Measurements from ENCODE around the gene MRAS. TPM values are rescaled to one million over a fixed set of nuclear protein-coding genes. Genes with fewer than 3 reads are reported as not detected.

The MRAS gene
- polyA plus RNA-seq, 1 donor from 2014 or later, result 52.8 TPM

DNA sequence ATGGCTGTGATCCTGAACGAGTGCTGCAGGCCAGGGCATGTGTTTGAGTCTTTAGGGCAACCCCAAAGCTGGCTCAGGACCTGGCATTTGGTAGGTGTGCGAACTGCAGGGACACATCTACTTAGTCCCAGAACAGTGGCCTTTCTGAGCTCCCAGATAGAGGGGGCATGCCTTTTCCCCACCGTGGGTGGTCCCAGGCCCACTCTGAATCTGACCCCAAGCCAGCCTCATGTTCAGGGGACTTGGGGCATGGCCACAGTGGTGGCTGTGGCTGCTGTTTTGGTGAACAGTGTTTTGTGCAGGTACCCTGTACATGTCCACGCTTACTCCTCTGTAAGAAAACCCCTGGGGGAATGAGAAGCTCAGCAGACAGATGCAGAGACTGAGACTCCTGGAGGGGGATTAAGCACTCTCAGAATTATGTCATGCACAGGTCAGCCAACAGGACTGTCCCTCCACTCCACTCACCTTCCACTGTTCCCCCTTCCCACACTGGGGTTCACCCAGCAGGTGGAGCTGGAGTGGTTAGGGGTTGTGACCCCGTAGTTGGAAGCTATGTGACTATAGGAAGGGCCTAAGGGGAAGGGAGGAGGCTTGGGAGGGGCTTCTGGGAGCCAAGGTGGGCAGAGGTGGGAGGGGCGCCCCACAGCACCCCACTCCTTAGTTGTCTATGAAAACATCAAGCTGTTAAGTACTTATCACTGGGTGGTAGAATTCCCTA is 102.5 kb downstream of the MRAS start:
- TF ChIP-seq, protein P1, sequence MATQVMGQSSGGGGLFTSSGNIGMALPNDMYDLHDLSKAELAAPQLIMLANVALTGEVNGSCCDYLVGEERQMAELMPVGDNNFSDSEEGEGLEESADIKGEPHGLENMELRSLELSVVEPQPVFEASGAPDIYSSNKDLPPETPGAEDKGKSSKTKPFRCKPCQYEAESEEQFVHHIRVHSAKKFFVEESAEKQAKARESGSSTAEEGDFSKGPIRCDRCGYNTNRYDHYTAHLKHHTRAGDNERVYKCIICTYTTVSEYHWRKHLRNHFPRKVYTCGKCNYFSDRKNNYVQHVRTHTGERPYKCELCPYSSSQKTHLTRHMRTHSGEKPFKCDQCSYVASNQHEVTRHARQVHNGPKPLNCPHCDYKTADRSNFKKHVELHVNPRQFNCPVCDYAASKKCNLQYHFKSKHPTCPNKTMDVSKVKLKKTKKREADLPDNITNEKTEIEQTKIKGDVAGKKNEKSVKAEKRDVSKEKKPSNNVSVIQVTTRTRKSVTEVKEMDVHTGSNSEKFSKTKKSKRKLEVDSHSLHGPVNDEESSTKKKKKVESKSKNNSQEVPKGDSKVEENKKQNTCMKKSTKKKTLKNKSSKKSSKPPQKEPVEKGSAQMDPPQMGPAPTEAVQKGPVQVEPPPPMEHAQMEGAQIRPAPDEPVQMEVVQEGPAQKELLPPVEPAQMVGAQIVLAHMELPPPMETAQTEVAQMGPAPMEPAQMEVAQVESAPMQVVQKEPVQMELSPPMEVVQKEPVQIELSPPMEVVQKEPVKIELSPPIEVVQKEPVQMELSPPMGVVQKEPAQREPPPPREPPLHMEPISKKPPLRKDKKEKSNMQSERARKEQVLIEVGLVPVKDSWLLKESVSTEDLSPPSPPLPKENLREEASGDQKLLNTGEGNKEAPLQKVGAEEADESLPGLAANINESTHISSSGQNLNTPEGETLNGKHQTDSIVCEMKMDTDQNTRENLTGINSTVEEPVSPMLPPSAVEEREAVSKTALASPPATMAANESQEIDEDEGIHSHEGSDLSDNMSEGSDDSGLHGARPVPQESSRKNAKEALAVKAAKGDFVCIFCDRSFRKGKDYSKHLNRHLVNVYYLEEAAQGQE (IDR thresholded peaks at IDR 0.05; ENCODE audit: borderline replicate concordance), result no peak
- TF ChIP-seq SMC3 (conservative IDR thresholded peaks at IDR 0.05; ENCODE audit: poor library complexity) (no peak), EZH2 (IDR thresholded peaks at IDR 0.05; ENCODE audit: borderline replicate concordance, insufficient read depth, low read length, poor library complexity, severe bottlenecking) (no peak), EP300 (conservative IDR thresholded peaks at IDR 0.05; ENCODE audit: poor library complexity, severe bottlenecking) (no peak), RAD21 (conservative IDR thresholded peaks at IDR 0.05) (no peak), POLR2AphosphoS5 (IDR thresholded peaks at IDR 0.05) (no peak), TAF1 (IDR thresholded peaks at IDR 0.05; ENCODE audit: low read depth) (no peak), MXI1 (conservative IDR thresholded peaks at IDR 0.05; ENCODE audit: poor library complexity, severe bottlenecking) (no peak)
- TF ChIP-seq, protein P2, sequence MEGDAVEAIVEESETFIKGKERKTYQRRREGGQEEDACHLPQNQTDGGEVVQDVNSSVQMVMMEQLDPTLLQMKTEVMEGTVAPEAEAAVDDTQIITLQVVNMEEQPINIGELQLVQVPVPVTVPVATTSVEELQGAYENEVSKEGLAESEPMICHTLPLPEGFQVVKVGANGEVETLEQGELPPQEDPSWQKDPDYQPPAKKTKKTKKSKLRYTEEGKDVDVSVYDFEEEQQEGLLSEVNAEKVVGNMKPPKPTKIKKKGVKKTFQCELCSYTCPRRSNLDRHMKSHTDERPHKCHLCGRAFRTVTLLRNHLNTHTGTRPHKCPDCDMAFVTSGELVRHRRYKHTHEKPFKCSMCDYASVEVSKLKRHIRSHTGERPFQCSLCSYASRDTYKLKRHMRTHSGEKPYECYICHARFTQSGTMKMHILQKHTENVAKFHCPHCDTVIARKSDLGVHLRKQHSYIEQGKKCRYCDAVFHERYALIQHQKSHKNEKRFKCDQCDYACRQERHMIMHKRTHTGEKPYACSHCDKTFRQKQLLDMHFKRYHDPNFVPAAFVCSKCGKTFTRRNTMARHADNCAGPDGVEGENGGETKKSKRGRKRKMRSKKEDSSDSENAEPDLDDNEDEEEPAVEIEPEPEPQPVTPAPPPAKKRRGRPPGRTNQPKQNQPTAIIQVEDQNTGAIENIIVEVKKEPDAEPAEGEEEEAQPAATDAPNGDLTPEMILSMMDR (IDR thresholded peaks at IDR 0.05; ENCODE audit: poor library complexity, severe bottlenecking), result no peak
- H4K20me1 ChIP-seq (ENCODE audit: insufficient read depth), result no peaks in the 10 kb centered on the region
- H3K27ac ChIP-seq (ENCODE audit: low read length), result no peak overlapping the region
- H3K36me3 ChIP-seq (ENCODE audit: insufficient read depth, low read length), result no peaks in the 10 kb centered on the region
- H3K9me2 ChIP-seq (ENCODE audit: insufficient read depth, low read length), result no peaks in the 10 kb centered on the region
- H3K4me2 ChIP-seq (ENCODE audit: low read length), result no peak overlapping the region
- no peak overlapping the region for H2AFZ ChIP-seq (ENCODE audit: low read depth, low read length)
- H3K9me3 ChIP-seq (ENCODE audit: low read length), result no peaks in the 10 kb centered on the region
- H3K27me3 ChIP-seq (ENCODE audit: insufficient read depth, low read depth, low read length), result no peaks in the 10 kb centered on the region
- no peak overlapping the region for H3K9ac ChIP-seq (ENCODE audit: low read length)
- H3F3A ChIP-seq (ENCODE audit: insufficient read depth, low read length, poor library complexity, severe bottlenecking), result no peaks in the 10 kb centered on the region
- no peak overlapping the region for H3K4me3 ChIP-seq (ENCODE audit: low read length)
- H3K79me2 ChIP-seq (replicated peaks; ENCODE audit: insufficient read depth, low read length), result no peaks in the 10 kb centered on the region

DNA sequence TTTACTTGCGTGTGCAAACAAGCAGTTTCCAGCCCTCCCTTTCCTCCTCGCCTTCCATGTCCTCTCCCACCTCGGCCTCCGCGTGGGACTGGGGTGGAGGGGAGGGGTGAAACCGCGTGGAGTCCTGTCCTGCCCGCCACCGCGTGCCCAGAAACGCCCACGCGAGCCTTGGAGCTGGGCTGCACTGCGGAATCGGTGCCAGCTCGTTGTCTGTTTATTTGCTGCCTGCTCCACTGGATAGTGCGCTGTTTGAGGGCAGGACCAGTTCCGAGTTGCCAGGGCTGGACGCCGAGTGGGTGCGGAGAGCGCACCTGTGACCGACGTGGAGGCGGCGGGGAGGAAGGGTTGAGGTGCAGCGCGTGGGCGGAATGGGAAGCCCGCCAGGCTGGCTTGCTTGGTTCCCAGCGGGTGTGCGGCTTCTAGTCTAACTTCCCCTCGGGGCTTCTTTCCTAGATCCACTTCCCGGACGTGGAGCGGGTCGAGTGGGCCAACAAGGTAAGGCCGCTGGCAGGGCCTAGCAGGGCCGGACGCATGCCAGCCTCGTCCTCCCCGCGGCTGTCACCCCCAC is 103.3 kb downstream of the MRAS start:
- TF ChIP-seq, protein P2 (IDR thresholded peaks at IDR 0.05; ENCODE audit: poor library complexity, severe bottlenecking), result no peak
- TF ChIP-seq MXI1 (conservative IDR thresholded peaks at IDR 0.05; ENCODE audit: poor library complexity, severe bottlenecking) (no peak), POLR2AphosphoS5 (IDR thresholded peaks at IDR 0.05) (no peak), EZH2 (IDR thresholded peaks at IDR 0.05; ENCODE audit: borderline replicate concordance, insufficient read depth, low read length, poor library complexity, severe bottlenecking) (no peak), SMC3 (conservative IDR thresholded peaks at IDR 0.05; ENCODE audit: poor library complexity) (no peak), RAD21 (conservative IDR thresholded peaks at IDR 0.05) (no peak), TAF1 (IDR thresholded peaks at IDR 0.05; ENCODE audit: low read depth) (no peak), EP300 (conservative IDR thresholded peaks at IDR 0.05; ENCODE audit: poor library complexity, severe bottlenecking) (no peak)
- TF ChIP-seq, protein P1 (IDR thresholded peaks at IDR 0.05; ENCODE audit: borderline replicate concordance), result no peak
- Histone ChIP-seq H3K79me2 (replicated peaks; ENCODE audit: insufficient read depth, low read length) (no peaks in the 10 kb centered on the region), H4K20me1 (ENCODE audit: insufficient read depth) (no peaks in the 10 kb centered on the region), H3K9ac (ENCODE audit: low read length) (no peak overlapping the region), H3K9me2 (ENCODE audit: insufficient read depth, low read length) (no peaks in the 10 kb centered on the region), H3K27me3 (ENCODE audit: insufficient read depth, low read depth, low read length) (no peaks in the 10 kb centered on the region), H3K36me3 (ENCODE audit: insufficient read depth, low read length) (no peaks in the 10 kb centered on the region), H3K4me3 (ENCODE audit: low read length) (no peak overlapping the region), H3K27ac (ENCODE audit: low read length) (no peak overlapping the region), H3K9me3 (ENCODE audit: low read length) (no peaks in the 10 kb centered on the region), H2AFZ (ENCODE audit: low read depth, low read length) (no peak overlapping the region), H3K4me2 (ENCODE audit: low read length) (no peak overlapping the region), H3F3A (ENCODE audit: insufficient read depth, low read length, poor library complexity, severe bottlenecking) (no peaks in the 10 kb centered on the region)
